OCI-LY1 (cell line): ENCODE results near the gene FRMD4A.

Source experiments
- EZH2 ChIP-seq: fragments of 200-600 bp; sonication (generic), shearing (Covaris generic); IDR thresholded peaks from 2 replicates; pipeline ENCODE4 v1.8.0; 2017; ENCODE audit warnings: borderline replicate concordance, mixed run types, mild to moderate bottlenecking, antibody characterized with exemption, low read length, moderate library complexity, mixed read lengths
- TF ChIP-seq, protein P1 (sequence below): fragments of 200-600 bp; sonication (generic), shearing (Covaris generic); IDR thresholded peaks from 2 replicates; pipeline ENCODE4 v1.5.1; 2017; ENCODE audit warnings: mild to moderate bottlenecking, antibody characterized with exemption, low read length, moderate library complexity, mixed read lengths

GRCh38 chr10:13642293-13642692, 688.4 kb downstream of the FRMD4A start:
- TF ChIP-seq, protein P1, sequence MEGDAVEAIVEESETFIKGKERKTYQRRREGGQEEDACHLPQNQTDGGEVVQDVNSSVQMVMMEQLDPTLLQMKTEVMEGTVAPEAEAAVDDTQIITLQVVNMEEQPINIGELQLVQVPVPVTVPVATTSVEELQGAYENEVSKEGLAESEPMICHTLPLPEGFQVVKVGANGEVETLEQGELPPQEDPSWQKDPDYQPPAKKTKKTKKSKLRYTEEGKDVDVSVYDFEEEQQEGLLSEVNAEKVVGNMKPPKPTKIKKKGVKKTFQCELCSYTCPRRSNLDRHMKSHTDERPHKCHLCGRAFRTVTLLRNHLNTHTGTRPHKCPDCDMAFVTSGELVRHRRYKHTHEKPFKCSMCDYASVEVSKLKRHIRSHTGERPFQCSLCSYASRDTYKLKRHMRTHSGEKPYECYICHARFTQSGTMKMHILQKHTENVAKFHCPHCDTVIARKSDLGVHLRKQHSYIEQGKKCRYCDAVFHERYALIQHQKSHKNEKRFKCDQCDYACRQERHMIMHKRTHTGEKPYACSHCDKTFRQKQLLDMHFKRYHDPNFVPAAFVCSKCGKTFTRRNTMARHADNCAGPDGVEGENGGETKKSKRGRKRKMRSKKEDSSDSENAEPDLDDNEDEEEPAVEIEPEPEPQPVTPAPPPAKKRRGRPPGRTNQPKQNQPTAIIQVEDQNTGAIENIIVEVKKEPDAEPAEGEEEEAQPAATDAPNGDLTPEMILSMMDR = no peak
- TF ChIP-seq EZH2 = no peak
